EL (cell line): Measurements from ENCODE around the gene LRRC9.
"Not testable (repeated sequence)": the region's sequence is repeated elsewhere in the genome, so short reads cannot be mapped to it uniquely, and the experiment has no call there.

Experiments used
- DNase-seq: peaks from one replicate; pipeline ENCODE4 v3.0.0-alpha.2; 2016

Gene LRRC9

GRCh38 chr14:60079723-60080122 is 159.8 kb downstream of the LRRC9 start:
- no peak for DNase-seq

DNA sequence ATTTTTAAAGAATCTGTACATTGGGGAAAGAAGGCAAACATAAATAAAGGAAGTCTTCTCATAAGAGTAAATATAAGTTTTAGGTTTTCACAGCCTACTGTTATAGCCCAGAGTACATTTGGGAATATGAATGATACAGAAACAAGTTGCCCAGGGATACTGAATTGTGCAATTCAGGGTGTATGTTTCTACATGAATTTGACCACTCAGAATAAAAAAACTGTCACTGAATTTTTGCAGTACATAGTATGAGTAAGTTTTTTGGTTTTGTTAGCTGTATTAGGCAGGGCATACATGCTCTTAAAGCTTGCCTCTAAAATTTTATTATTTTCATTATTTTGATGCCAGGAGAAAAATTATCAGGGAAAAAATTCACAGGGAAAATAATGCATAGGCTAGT is 165.1 kb downstream of the LRRC9 start:
- DNase-seq, result no peak

DNA sequence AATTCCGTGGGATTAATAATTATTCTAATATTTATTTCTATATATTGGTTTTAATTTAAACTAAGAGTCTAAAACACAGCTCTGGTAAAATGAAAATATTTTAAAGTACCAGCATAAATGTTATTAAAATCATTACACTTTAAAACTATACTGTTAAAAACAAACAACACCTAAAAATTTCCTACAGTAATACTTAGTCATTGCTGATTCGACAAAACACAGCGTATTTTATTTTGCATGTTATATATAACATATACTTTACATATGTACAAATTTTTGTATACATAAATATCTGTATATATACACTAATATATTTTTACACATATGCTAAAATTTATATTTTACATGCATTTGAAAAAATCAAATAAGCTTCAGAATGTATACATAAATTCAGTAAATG is 165.7 kb downstream of the LRRC9 start:
- no peak for DNase-seq

DNA sequence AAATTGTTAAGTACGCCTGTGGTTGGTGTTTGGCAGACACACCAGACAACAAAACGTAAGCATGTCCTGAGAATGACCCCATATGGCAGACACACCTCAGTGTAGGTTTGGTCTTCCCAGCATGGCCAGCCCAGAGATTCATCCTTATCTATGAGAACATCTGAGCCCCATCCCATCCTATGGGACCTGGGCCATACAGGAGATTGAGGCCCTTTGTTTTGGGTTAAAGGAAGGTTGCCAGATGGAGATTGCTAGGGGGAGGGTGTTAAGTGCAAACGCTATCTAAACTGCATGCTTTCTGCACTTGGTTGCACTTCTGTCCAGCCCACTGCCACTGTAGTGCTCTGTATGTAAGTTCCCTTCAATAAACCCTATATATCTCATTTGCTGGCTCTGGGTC is 167.7 kb downstream of the LRRC9 start:
- no peak for DNase-seq

- no peak for DNase-seq
Measured at GRCh38 chr14:60089221-60089620, 169.3 kb downstream of the LRRC9 start.

DNA sequence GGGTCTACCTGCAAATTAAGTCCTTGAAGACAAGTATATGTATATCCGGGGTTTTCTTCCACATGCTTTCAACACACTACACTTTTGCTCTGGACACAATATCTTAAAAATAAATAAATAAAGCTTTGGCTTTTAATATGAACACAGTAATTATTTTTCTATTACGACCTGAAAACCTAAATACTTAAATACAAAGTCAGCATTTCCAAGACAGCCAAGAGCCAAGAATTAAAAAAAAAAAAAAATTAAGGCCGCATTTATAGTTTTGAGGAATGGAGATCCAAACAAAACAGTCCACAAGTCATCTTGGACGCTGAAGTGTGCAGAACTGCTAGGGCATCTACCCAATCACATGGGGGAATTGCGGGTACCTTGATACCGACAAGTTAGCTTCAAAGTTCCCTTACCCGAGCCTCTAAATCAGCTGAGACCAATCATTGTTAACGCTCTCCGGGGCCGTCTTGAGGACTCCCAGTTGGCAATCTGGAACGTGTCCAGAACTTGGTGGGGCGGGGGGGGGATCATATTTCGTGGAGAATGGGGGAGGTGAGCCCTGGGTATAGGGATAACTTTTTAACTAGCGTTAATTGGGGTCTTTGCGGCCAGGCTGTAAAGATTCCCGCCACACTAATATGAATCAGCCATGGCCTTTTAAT is 171.0 kb downstream of the LRRC9 start:
- peak; percentile 67 for DNase-seq

- peak; percentile 99 for DNase-seq
Measured at GRCh38 chr14:60091550-60092525, 171.9 kb downstream of the LRRC9 start, which contains the start of gene PCNX4. Gene PCNX4 (plus strand): TSS chr14:60091923. CDS start chr14:60107639, 15,716 bp downstream.

- DNase-seq, result peak; percentile 39
Measured at GRCh38 chr14:60092526-60092920, 172.6 kb downstream of the LRRC9 start.

DNA sequence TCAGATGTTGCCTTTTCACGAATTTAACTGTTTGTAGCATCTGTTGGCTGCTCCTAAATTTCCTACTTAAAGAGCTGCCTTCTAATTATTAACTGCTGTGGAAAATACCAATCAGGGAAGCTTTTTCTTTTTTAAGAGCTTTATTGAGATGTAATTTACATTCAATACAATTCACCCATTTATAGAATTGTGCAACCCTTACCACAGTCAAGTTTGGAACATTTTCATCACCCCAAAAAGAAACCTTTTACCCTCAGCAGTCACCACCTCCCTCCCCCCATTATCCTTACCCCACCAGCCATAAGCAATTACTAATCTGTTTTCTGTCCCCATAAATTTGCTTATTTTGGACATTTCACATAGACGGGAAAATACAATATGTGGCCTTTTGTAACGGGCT is 173.1 kb downstream of the LRRC9 start:
- DNase-seq, result no peak

- no peak for DNase-seq
Measured at GRCh38 chr14:60093606-60094005, 173.7 kb downstream of the LRRC9 start.

- peak; percentile 88 for DNase-seq
Measured at GRCh38 chr14:60094306-60094897, 174.5 kb downstream of the LRRC9 start.

- DNase-seq, result no peak
Measured at GRCh38 chr14:60095231-60095630, 175.3 kb downstream of the LRRC9 start.

- DNase-seq, result peak; percentile 84
Measured at GRCh38 chr14:60095781-60096450, 176.0 kb downstream of the LRRC9 start.

DNA sequence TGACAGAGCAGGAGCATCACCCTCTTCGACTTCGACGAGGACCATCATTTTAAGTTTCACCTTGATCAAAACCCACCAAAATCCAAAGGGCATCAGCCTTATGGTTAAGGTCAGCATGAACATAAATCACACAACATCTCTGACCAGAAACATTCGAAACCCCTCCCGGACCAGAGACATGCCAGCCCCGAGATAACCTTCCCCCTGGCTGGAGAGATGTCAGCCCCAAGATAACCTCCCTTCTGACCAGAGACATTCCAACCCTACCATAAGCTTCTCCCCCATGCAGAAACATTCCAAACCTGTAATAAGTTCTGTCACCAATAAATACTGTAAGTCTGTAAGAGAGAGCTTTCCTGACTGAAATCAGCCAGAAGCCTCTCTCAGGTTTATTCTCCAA is 178.0 kb downstream of the LRRC9 start:
- no peak for DNase-seq

DNA sequence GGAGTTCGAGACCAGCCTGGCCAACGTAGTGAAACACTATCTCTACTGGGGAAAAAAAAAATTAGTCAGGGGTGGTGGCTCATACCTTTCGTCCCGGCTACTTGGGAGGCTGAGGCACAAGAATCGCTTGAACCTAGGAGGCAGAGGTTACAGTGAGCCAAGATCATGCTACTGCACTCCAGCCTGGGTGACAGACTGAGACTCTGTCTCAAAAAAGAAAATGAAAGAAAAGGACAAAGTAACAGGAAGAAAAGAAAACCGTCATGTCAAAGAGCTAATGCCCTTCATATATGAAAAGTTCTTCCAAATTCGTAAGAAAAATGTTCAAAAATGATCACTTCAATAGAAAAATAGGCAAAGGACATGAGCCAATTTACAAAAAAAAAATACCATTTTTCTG is 179.9 kb downstream of the LRRC9 start:
- not testable (repeated sequence) for DNase-seq

GRCh38 chr14:60101786-60102185 is 181.8 kb downstream of the LRRC9 start:
- peak; percentile 37 for DNase-seq

- peak; percentile 85 for DNase-seq
Measured at GRCh38 chr14:60102389-60102788, 182.4 kb downstream of the LRRC9 start.

GRCh38 chr14:60106339-60106738 is 186.4 kb downstream of the LRRC9 start:
- DNase-seq, result peak; percentile 41

- no peak for DNase-seq
Measured at GRCh38 chr14:60107477-60107876, 187.5 kb downstream of the LRRC9 start.

DNA sequence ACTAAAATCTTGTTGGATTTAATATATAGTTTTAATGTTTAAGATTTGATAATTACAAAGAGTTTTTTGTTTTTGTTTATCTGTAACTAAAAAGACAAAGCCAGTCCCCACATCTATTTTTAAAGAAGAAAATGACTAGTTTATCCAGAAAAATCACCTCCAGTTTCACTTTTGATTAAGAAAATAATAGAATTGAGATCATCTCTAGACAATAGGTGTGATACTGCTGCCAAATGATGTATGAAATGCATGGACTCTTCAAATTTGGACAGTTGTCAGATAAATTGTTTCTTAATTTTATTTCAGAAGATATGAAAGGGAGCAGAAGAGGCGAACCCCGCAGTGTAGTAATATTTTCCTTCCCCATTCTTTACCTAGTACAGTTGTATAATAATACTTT is 191.8 kb downstream of the LRRC9 start:
- no peak for DNase-seq
